LHCN-M2 (cell line): Measurements from ENCODE around the gene HDAC10. TPM values are rescaled to one million over a fixed set of nuclear protein-coding genes. Genes with fewer than 3 reads are reported as not detected.
"Not testable (repeated sequence)": the region's sequence is repeated elsewhere in the genome, so short reads cannot be mapped to it uniquely, and the experiment has no call there.

ENCODE experiments used
- DNase-seq: peaks from one replicate; pipeline ENCODE4 v3.0.0-alpha.2; 2012; ENCODE audit warnings: low read depth
- total RNA-seq: library from RNA; depleted of rRNA; stranded (reverse); fragments of >200 nt; gene quantifications from 2 replicates; pipeline ENCODE4 v1.2.3, GENCODE V29; 2014

Gene HDAC10
- total RNA-seq, 1 experiment from 2014 or later: 28.2 TPM

DNA sequence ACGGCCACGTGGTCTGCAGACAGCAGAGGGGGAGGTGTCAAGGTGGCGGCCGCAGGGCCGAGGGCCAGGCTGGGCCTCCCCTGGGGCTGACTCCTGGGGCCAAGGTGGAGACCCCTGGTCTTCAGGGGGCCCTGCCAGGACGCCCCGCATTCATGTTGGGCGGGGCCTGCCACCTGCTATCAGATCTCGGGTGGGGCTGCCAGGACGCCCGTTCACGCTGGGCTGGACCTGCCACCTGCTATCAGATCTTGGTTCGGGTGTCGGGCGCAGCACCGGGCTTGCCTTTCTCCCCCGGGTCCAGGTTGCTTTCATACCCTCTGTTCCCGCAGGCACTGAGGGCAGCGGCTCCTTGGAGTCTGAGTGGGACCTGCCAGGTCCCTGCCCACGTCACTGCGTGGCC is 35.2 kb upstream of the HDAC10 start:
- no peak for DNase-seq

DNA sequence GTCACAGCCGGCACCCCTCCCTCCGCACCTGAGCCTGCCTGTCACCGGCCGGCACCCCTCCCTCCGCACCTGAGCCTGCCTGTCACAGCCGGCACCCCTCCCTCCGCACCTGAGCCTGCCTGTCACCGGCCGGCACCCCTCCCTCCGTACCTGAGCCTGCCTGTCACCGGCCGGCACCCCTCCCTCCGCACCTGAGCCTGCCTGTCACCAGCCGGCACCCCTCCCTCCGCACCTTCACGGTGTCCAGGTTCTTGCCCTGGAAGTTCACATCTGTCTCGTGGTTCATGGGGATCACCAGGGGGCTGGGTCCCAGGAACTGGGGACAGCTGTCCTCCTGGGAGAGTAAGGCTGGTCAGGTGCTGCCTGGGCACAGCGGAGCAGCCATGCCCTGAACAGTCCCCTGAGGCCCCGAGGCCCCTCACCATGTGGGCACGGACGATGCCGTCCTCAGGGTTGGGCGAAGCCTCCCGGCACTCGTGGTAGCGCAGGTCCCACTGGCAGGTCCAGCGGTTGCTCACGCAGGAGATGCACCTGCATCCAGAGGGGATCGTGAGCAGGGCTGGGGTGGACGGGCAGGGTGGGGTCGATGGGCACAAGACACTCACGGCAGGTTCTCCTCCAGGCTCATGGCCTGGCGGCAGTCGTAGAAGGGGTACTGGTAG is 34.6 kb upstream of the HDAC10 start:
- no peak for DNase-seq

DNA sequence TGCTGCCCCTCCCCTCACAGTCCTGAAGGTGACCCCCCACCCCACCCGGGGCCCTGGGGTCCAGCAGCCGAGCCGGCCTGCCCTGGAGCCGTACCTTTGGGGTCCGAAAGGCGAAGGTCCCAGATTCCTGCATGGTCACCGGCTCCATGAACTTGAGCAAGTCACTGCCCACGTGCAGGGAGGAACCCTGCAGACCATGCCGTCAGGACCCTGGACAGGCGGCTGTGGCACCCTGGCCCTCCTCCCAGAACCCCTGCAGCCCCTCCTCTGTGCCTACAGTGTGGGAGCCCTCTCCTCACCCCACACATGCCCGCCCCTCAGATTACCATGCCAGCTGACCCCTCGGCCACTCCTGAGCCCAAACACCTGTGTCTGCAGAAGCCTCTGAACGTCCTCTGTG is 33.4 kb upstream of the HDAC10 start:
- DNase-seq: no peak

DNA sequence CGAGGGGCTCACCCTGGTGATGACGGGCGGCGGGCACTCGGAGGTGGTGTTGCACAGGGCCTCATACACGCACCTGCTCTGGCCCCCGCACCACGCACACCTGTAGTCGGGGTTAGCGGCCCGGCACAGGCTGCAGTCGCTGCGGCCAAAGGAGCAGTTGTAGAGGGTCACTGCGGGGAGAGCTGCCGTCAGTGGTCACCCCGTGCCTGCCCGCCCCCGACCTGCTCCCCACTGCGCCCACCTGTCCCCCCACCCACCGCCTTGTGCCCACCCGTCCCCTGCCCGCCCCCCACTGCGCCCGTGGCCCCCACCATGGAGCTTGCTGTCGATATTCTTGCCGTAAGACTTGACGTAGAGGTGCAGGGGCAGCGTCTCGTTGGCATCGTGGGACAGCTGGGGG is 32.8 kb upstream of the HDAC10 start:
- no peak for DNase-seq

DNA sequence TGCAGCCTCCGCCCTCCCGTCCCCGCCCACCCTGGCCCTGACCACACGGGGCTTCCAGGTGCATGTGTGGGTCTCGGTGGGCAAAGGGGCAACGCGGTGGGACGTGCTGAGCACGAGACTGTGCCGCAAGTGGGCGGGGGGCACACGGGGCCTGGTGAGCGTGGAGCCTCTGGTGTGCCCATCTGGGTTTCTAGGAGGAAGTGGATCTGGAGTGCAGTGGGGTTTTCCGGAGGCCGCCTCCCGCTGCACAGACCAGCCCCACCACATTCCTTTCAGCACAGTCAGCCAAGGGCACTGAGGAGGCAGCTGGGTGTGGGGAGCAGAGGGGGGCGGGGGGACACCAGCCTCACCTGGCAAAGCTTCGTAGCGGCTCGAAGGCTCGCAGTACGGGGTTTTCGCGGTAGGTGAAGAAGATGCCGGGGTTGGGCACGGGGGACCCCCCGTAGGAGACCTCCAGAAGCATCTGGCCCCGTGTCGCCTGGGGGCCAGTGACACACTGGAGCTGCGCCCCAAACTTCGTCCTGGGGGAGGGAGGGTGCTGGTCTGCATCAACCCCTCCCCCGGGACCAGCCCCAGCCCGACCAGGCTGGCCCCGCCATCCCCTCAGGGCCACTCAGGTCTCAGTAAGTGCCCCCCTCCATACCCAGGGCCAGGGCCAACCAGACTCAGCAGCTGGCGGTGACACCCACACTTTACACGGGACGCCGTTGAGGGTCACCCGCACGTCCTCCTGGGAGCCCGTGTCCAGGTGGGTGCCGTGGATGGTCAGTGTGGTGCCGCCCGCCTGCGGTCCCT is 31.5 kb upstream of the HDAC10 start:
- peak; percentile 80 for DNase-seq

DNA sequence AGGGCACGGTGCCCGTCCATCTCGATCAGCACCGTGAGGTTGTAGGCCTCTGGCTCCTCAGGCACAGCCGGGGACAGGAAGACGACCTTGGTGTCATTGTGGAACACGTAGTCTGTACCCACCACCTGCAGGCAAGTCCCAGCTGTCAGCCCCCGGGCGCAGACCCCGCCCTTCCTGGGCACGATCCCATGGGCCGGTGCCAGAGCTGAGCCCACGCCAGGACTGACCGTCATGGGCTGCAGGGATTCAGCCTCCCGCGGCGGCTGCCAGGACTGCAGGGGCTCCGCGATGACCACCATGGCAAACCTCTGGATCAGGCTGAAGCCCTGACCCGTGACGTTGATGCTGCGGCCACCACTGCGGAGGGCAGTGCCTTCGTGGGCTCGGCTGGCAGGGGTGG is 30.9 kb upstream of the HDAC10 start:
- DNase-seq: no peak

DNA sequence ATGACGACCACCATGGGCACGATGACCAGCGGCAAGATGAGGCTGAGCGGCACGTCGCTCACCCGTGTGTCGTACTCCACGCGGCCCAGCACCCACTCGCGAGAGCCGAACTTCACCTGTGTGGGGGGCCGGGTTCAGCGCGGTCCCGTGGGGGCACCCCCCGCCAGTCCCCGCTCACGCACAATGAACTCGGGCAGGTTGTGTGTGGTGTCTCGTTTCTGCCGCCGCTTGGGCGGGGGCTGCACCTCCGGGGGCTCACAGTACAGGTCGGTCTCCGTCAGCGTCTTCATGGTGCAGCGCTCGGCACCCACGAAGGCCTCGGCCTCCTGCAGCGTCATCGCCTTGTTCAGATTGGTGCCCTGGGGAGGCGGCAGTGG is 30.3 kb upstream of the HDAC10 start:
- DNase-seq: no peak

DNA sequence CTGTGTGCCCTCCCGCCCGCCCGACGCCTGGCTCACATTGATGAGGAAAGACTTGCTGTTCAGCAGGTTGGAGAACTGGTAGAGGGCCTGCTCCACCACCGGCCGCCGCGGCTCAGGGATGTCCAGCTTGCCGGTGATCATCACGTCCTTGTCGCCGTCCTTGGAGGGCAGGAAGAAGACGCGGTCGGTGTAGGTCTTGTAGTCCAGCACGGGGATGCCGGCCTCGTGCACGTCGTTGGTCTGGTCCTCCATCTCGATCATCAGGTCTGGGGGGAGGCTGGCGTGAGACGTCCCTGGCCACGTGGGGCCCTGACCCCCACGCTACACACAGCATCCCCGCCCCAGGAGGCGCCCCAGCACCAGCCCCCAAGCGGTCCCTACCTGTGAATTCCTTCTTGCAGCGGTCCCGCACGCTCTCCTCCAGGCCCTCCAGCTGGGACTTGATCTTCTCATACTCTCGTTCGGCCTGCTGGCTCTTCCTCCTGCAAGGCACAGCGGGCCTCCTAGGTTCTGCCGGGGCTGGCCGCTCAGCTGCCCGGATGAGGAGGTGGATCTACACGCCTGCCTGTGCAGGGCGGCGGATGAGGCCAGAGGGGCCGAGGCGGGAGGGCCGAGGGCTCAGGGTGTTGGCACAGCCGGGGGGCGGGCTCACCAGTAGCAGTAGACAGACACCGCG is 29.8 kb upstream of the HDAC10 start:
- no peak for DNase-seq

DNA sequence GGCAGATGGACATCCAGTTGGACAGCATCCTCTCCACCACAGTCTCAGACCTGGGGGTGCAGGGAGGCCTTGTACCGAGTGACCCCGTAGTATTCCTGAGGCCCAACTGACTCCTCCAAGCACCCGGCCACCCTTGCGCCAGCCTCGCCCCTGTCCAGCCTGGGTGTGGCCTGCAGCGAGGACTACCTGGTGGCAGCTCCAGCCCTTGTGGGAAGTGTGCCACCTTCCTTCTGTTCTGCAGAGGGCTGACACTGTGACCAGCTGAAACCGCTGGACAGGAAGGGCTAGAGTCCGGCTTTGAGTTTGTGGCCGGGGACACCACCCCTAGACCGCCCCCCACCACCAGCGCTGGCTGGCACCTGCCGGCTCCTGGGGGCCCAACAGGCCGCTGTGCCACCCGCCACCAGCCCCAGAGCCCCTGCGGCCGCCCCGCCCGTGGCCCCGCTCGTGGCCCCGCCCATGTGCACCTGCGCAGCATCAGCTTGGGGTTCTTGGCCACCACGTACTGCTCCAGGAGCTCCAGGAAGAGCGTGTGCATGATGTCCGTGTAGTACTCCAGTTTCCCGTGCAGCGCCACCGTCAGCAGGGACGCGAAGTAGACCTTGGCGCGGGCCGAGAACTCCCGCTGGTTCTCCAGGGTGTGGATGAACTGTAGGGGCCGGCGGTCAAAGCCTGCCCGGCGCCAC is 29.1 kb upstream of the HDAC10 start:
- no peak for DNase-seq

DNA sequence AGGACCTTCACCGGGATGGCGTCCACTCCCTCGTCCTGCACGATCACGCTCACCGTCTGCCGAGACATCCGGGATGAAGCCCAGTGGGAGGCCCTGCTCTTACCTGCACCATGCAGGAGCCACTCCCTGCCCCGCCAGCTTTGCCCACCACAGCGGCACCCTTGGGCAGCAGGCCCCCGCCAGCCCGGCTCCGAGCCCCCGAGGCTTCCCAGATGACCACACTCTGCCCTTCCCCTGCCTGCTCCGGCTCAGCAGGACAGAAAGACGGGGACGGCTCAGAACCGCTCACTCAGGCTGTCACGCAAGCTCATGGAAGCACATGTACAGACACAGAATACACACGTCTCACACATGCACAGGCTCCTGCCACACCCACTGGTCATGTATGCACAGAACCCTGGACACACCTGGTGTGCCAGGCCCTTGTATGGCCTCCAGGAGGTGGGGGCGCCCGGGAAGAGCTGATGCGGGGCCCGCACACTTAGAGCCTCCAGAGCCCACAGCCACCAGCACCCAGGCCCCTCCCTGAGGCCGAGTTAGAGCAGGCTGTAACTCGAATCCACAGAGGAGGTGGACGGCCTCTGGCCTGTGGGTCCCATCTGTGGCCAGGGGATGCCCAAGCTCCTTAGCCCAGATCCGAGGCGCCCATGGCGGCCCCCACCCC is 28.0 kb upstream of the HDAC10 start:
- no peak for DNase-seq

DNA sequence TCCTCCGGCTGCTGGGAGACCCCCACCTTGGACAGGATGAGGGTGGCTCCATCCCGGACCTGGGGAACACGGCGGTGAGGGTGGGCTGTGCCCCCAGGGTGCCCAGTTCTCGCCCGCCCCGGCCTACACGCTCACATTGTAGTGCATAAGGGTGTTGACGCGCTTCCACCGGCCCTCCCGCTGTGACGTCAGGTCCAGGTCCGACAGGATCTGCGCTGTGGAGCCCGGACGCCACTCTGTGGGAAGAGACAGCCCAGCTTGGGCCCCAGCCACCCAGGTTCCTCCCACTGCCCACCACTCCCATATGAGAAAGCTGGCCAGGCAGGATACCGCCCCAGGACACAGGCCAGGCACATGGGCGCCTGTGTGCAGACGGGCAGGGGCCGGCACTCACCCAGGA is 27.4 kb upstream of the HDAC10 start:
- no peak for DNase-seq

DNA sequence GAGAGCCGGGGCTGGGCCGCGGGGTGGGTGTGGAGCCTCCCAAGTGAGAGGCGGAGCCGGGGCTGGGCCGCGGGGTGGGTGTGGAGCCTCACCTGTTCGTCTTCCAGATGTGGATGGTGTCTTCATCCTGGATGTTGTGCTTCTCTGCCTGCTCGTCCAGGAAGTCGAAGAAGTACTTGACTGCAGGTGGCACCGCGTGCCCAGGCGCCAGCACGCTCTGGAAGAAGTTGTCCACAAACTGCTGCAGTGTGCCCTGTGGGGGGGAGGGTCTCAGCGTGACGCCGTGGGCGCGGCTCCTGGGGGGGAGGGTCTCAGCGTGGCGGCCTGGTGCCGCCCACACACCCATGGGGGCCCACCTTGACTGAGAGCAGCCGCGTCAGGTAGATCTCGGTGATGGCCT is 26.7 kb upstream of the HDAC10 start:
- DNase-seq: no peak

DNA sequence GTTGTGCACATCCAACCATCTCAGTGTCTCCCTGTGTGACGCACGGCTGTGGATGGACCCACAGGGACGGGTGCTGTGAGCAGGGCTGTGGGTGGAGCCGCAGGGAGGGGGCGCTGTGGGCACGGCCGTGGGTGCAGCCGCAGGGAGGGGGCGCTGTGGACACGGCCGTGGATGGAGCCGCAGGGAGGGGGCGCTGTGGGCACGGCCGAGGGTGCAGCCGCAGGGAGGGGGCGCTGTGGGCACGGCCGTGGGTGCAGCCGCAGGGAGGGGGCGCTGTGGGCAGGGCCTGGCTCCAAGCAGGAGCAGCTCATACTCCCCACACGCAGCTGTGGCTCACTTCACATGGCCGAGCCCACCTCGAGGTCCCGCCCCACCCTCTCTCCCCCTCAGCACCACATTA is 25.1 kb upstream of the HDAC10 start:
- DNase-seq: peak; percentile 51

DNA sequence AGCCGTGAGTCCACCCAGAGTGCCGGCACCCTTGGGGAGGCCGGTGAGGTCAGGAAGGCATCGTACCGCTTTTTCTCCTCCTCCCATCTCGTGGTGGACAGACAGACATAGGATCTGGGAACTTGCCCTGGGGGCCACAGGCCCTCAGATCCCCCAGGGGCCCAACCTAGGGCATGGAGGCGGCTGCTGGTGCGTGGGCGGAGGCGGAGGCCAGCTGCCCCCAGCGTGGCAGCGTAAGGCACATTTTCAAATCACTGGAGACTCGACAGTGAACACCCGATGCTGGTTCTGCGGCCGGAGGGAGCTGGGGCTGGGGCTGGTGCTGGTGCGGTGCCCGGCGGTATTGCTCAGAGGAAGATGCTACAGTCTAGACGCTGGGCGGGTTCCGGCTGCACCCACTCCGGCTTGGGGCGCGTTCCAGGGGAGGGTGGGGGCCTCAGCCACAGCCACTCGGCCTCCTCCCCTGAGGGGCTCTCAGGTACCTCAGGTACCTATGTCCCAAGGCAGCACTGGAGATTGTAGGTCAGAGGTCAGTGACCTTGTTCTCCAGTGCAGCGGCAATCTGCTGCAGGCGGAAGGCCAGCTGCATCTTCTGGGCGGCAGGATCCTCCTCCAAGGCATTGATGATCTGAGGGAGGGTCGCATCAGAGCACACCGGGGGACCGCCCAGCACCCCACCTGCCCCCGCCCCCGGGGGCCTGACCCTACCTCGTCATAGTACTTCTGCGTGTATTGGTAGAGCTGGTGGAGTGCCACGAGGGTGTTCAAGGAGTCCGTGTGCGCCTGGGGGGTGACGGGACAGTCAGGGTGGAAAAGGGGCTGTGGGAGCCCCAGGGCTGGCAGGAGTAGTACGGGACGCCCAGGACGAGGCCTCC is 24.4 kb upstream of the HDAC10 start:
- DNase-seq: no peak

DNA sequence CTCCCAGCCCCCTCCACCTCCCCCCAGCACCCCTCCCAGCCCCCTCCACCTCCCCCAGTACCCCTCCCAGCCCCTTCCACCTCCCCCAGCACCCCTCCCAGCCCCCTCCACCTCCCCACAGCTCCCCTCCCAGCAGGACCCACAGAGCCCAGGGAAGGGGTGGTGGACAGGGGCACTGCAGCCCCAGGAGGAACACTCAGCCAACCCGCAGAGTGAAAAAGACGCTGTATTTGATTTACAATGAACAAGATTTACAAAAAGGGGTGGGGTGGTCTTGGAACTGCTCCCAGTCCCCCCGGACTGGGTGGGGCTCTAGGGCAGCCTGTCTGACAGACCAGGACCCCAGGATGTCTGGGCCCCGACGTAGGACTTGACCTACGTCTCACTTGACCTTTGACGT is 23.7 kb upstream of the HDAC10 start:
- no peak for DNase-seq

DNA sequence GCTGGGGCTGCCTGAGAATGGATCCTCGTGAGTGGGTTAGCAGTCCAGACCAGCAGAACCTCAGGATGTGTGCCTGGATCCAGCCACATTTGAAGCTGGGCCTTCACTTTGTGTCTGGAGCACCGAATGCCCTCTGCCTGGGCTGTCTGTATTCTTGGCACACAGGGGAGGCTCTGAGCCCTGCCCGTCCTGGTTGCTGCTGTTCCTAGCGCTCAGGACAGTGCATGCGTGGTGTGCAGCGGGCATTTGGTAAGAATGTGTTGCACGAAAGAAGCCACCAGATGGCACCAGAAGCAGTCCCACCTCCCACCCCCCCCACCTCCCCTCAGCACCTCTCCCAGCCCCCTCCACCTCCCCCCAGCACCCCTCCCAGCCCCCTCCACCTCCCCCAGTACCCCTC is 23.2 kb upstream of the HDAC10 start:
- DNase-seq: peak; percentile 57

DNA sequence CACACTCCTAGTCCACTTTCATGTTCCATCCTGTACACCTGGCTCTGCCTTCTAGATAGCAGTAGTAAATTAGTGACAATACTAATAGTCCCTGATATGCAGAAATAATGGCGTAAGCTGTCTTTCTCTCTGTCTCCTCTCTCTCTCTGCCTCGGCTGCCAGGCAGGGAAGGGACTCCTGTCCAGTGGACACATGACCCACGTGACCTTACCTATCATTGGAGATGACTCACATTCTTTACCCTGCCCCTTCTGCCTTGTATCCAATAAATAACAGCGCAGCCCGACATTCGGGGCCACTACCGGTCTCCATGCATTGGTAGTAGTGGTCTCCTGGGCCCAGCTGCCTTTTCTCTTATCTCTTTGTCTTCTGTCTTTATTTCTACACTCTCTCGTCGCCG is 22.7 kb upstream of the HDAC10 start:
- DNase-seq: not testable (repeated sequence)

DNA sequence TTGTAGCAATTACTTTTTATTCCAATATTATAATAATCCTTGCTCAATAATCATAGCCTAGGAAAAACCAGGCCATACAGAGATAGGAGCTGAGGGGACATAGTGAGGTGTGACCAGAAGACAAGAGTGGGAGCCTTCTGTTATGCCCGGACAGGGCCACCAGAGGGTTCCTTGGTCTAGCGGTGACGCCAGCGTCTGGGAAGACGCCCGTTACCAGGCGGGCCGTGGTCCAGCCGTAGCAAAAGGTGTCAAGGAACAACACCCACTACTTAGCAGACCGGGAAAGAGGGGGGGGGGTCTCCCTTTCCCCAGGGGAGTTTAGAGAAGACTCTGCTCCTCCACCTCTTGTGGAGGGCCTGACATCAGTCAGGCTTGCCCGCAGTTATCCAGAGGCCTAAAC is 22.3 kb upstream of the HDAC10 start:
- DNase-seq: not testable (repeated sequence)

DNA sequence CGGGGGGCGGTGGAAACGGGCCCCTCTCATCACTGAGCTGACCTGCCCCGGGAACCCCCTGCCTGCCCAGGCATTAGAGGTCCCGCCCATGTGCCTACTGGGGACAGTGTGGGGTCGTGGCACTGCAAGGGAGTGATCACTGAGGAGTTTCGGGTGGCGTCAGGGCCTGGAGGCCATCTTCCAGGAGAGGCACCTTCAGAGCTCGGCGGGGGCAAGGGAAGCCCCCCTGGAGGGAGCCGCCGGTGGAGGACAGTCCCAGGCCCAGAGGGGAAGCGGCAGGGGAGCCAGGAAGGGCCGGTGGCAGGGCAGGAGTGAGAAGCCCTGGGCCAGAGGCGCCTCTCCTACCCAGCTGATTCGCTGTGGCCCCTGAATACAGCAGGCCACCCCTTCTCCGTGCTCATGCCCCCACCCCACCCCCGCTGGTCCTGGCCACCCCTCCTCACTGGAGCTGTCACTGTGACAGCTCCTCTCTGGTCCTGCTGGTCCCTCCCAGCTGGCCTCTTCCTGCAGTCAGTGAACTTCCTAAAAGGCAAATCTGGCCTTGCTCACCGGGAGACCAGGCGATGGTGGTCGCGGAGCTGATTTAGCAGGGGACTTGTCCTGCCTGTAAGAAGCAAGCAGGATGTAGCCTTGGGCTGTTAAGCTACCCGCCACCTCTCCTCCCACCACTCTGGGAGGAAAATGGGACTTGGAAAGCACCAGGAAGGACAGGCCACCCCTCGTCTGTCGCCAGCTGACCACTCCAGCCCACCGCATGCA is 21.2 kb upstream of the HDAC10 start:
- DNase-seq: no peak

DNA sequence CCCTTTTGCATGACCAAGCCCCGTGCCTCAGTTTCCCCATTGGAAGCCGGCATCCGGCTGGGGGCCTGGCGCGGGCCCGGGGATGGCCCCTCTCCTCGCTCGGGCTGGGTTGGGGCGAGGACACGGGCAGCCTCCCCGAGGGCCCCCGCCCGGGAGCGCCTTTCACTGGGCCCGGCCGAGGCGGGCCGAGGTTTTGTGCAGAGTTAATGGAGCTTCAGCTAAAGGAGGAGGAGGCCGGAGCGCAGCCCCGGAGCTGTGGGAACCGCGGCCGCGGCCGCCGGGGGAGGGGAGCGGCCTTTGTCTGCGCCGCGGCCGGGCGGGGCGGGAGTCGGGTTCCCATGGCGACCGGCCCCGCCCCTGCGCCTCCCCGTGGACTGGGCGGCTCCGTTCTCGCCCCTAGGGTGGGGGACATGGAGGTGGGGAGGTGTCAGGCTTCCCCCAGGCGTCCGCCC is 20.5 kb upstream of the HDAC10 start:
- DNase-seq: peak; percentile 41
